Esophagus squamous epithelium (tissue), 5 donors: ENCODE data around the gene BAIAP2L2. TPM values are rescaled to one million over a fixed set of nuclear protein-coding genes. Genes with fewer than 3 reads are reported as not detected.

ENCODE experiments used
- DNase-seq: peaks from one replicate; lab custom pipeline; 2025; lab: John Stamatoyannopoulos, UW
- H3K27ac ChIP-seq, 4 donors: fragments of 200-600 bp; sonication (generic); one replicate each; pipeline ENCODE4 v1.5.1; 2016 to 2019; ENCODE audit warnings: mild to moderate bottlenecking in 1 of 4
- H3K27me3 ChIP-seq, 4 donors: fragments of 200-600 bp; sonication (generic); 1 replicate in 3 of 4; 2 replicates in 1 of 4; pipeline versions ENCODE4 v1.5.1 to v1.6.0; 2017 to 2021; ENCODE audit warnings: antibody characterized with exemption in 1 of 4
- H3K36me3 ChIP-seq, 3 donors: fragments of 200-600 bp; sonication (generic); one replicate each; pipeline ENCODE4 v1.5.1; 2016 to 2019
- H3K4me1 ChIP-seq, 3 donors: fragments of 200-600 bp; sonication (generic); one replicate each; pipeline ENCODE4 v1.5.1; 2017 to 2019
- H3K4me3 ChIP-seq, 4 donors: fragments of 200-600 bp; sonication (generic); 1 replicate in 3 of 4; 2 replicates in 1 of 4; pipeline ENCODE4 v1.5.1; 2016 to 2019; ENCODE audit warnings: mild to moderate bottlenecking in 2 of 4, moderate library complexity in 1 of 4
- H3K9me3 ChIP-seq, 3 donors: fragments of 200-600 bp; sonication (generic); one replicate each; pipeline ENCODE4 v1.5.1; 2016 to 2019
- POLR2A ChIP-seq, 4 donors: fragments of 450-650 bp; IDR thresholded peaks; one replicate each; pipeline ENCODE4 v1.6.1; 2017; ENCODE audit warnings: antibody characterized with exemption in 4 of 4, mild to moderate bottlenecking in 4 of 4, moderate library complexity in 3 of 4
- WGBS, 2 donors: methylation state at CpG; one replicate each; pipeline ENCODE4 v1.1.5; 2018; 5-methylcytosine and 5-hydroxymethylcytosine counted together
- intact Hi-C: fragments of 100-400 bp; cut with DNase I; formaldehyde crosslinking; loops from one replicate; pipeline ENCODE4 v1.15.0; 2022
- total RNA-seq, 4 donors: library from RNA; depleted of rRNA; stranded (reverse); fragments of >200 nt; gene quantifications; one replicate each; pipeline ENCODE4 v1.1.0, GENCODE V29; 2016
- TF ChIP-seq, protein P1 (sequence below), 6 experiments: fragments of 450-650 bp in 4 of 6; fragments of 200-600 bp in 2 of 6; sonication (generic) in 2 of 6; IDR thresholded peaks; one replicate each; pipeline ENCODE4 v1.5.1; 2016 to 2019; ENCODE audit warnings: antibody characterized with exemption in 6 of 6, mild to moderate bottlenecking in 4 of 6, moderate library complexity in 4 of 6
- donor health status: DM: yes; HTN: yes; CAD: no.

Gene BAIAP2L2
- total RNA-seq, 4 donors from 2014 or later, result 0.26 to 4.8 (median 2.8) TPM

DNA sequence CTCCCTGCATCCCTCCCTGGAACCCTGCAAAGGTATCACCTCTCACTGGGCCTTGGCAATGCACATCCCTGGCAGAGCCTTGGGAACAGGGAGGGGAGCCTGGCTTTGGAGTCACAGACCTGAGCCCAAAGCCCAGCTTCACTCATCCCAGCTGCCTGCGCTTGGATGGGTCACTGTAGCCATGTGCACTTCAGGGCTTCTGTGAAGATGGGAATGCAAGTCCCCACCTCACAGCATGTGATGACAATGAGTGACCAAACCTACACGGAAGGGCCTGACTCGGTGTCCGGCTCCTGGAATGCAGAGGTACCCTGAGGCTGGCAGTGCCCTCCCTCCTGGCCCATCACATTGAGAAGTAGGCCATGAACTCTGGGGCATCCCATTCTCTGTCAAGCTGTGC is 22.8 kb upstream of the BAIAP2L2 start:
- Histone ChIP-seq H3K27ac (no peak overlapping the region), H3K9me3 (no peaks in the 10 kb centered on the region), H3K27me3 (no peaks in the 10 kb centered on the region), H3K4me3 (no peak overlapping the region), H3K4me1 (peaks cover 0 to 10% (median 0%) of the 10 kb centered on the region in 3 donors), H3K36me3 (peaks cover 4 to 87% (median 5%) of the 10 kb centered on the region in 3 donors)
- intact Hi-C loops, result no loop called here
- WGBS, 2 donors, result 100% methylated on average over 4 of the region's 4 CpGs; no CpG with 5 or more reads in 1 of the 2 donors
- no peak for TF ChIP-seq POLR2A (IDR thresholded peaks at IDR 0.05)
- TF ChIP-seq, protein P1, sequence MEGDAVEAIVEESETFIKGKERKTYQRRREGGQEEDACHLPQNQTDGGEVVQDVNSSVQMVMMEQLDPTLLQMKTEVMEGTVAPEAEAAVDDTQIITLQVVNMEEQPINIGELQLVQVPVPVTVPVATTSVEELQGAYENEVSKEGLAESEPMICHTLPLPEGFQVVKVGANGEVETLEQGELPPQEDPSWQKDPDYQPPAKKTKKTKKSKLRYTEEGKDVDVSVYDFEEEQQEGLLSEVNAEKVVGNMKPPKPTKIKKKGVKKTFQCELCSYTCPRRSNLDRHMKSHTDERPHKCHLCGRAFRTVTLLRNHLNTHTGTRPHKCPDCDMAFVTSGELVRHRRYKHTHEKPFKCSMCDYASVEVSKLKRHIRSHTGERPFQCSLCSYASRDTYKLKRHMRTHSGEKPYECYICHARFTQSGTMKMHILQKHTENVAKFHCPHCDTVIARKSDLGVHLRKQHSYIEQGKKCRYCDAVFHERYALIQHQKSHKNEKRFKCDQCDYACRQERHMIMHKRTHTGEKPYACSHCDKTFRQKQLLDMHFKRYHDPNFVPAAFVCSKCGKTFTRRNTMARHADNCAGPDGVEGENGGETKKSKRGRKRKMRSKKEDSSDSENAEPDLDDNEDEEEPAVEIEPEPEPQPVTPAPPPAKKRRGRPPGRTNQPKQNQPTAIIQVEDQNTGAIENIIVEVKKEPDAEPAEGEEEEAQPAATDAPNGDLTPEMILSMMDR (IDR thresholded peaks at IDR 0.05), result no peak
- no peak for DNase-seq

GRCh38 chr22:38132794-38133193 is 22.3 kb upstream of the BAIAP2L2 start:
- H3K36me3 ChIP-seq, result peaks cover 4 to 87% (median 5%) of the 10 kb centered on the region in 3 donors
- DNase-seq, result no peak
- TF ChIP-seq, protein P1 (IDR thresholded peaks at IDR 0.05), result no peak

GRCh38 chr22:38132136-38132535 is 21.7 kb upstream of the BAIAP2L2 start:
- H3K27me3 ChIP-seq, result no peaks in the 10 kb centered on the region
- no peaks in the 10 kb centered on the region for H3K9me3 ChIP-seq
- no peak overlapping the region for H3K27ac ChIP-seq
- DNase-seq, result no peak
- H3K4me3 ChIP-seq, result no peak overlapping the region
- TF ChIP-seq POLR2A (IDR thresholded peaks at IDR 0.05), result no peak
- TF ChIP-seq, protein P1 (IDR thresholded peaks at IDR 0.05), result no peak
- H3K36me3 ChIP-seq, result peaks cover 4 to 87% (median 5%) of the 10 kb centered on the region in 3 donors
- intact Hi-C loops, result no loop called here
- WGBS, 2 donors, result 81 to 87% methylated on average over 7 of the region's 7 CpGs
- H3K4me1 ChIP-seq, result peaks cover 0 to 10% (median 0%) of the 10 kb centered on the region in 3 donors

More at GRCh38 chr22:38132794-38133193, 22.3 kb upstream of the BAIAP2L2 start:
- Histone ChIP-seq H3K27me3 (no peaks in the 10 kb centered on the region), H3K4me3 (no peak overlapping the region), H3K9me3 (no peaks in the 10 kb centered on the region), H3K4me1 (peaks cover 0 to 10% (median 0%) of the 10 kb centered on the region in 3 donors), H3K27ac (no peak overlapping the region)
- intact Hi-C loops, result no loop called here
- WGBS, 2 donors, result 92% methylated on average over 19 of the region's 28 CpGs; no CpG with 5 or more reads in 1 of the 2 donors

DNA sequence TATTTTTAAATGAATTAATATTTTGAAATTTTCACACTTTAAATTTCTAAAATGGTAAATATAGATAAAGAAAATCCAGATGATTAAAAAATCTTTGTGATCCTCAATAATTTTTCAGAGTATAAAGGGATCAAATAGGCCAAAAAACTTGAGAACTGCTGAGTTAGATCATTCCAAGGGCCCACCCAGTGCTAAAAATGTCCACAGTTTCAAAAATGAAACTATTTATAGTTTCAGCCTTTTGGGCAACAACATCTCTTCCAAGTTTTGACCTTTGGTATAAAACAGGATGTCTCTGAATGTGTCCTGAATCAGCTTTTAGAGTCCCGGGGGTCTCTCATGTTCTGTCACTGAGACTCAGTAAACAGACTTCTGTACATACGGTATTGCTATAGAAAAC is 20.9 kb upstream of the BAIAP2L2 start:
- H3K9me3 ChIP-seq, result no peaks in the 10 kb centered on the region
- H3K27ac ChIP-seq, result no peak overlapping the region
- TF ChIP-seq POLR2A (IDR thresholded peaks at IDR 0.05), result no peak
- TF ChIP-seq, protein P1 (IDR thresholded peaks at IDR 0.05), result no peak
- no peak overlapping the region for H3K4me3 ChIP-seq
- peaks cover 4 to 89% (median 5%) of the 10 kb centered on the region in 3 donors for H3K36me3 ChIP-seq
- no peaks in the 10 kb centered on the region for H3K27me3 ChIP-seq
- 67 to 75% methylated on average over 1 to 2 of the region's 2 CpGs for WGBS, 2 donors
- intact Hi-C loops, result no loop called here
- no peak for DNase-seq
- peaks cover 0 to 12% (median 0%) of the 10 kb centered on the region in 3 donors for H3K4me1 ChIP-seq

- Histone ChIP-seq H3K9me3 (no peaks in the 10 kb centered on the region), H3K4me3 (no peak overlapping the region), H3K4me1 (peaks cover 0 to 17% (median 9%) of the 10 kb centered on the region in 3 donors), H3K27me3 (no peaks in the 10 kb centered on the region), H3K27ac (no peak overlapping the region), H3K36me3 (peaks cover 4 to 87% (median 5%) of the 10 kb centered on the region in 3 donors)
- no peak for TF ChIP-seq POLR2A (IDR thresholded peaks at IDR 0.05)
- TF ChIP-seq, protein P1 (IDR thresholded peaks at IDR 0.05), result no peak
- 84% methylated on average over 9 of the region's 9 CpGs; no CpG with 5 or more reads in 1 of the 2 donors for WGBS, 2 donors
- intact Hi-C loops, result no loop called here
- DNase-seq, result no peak
Measured at GRCh38 chr22:38129856-38130255, 19.4 kb upstream of the BAIAP2L2 start.
